K562 (cell line): ENCODE measurements around the gene TRIM44. TPM values are rescaled to one million over a fixed set of nuclear protein-coding genes. Genes with fewer than 3 reads are reported as not detected.

ENCODE experiments used
- ATAC-seq: fragments of 200-7000 bp; cut with Tn5 transposase; 3 replicates; pipeline ENCODE4 v1.9.1; 2020; ENCODE audit warnings: moderate library complexity
- BruUV-seq: library from RNA; stranded (reverse); fragments of 400-500 nt; replicated peaks from 2 replicates; lab custom pipeline; 2021; lab: Mats Ljungman, UMichigan
- CTCF ChIA-PET: fragments of 300-600 bp; formaldehyde crosslinking; extraction: SDS; loops from one replicate; lab custom pipeline; 2021; ENCODE audit warnings: low intra/inter-chr PET ratio; lab: Yijun Ruan, JAX
- POLR2A ChIA-PET: fragments of 300-600, 350-650 bp; sonication (Branson Sonifier 250); formaldehyde crosslinking; extraction: SDS; loops from one replicate; lab custom pipeline; 2021; ENCODE audit warnings: antibody characterized with exemption, inconsistent platforms; lab: Yijun Ruan, JAX
- DNase-seq, 4 experiments: peaks; one replicate each; pipeline versions ENCODE4 v3.0.0 to v3.0.0-alpha.2; 2011 to 2018; ENCODE audit warnings: low spot score in 3 of 4, mixed read lengths in 3 of 4; ENCODE audit errors: extremely low read depth in 1 of 4
- FAIRE-seq: peaks from 2 replicates; lab custom pipeline; 2011; peaks lifted over from hg19 to GRCh38; lab: Jason Lieb, UNC
- H2AFZ ChIP-seq: 2 replicates; pipeline ENCODE4 v1.6.0; 2011; ENCODE audit warnings: low read depth, low read length, control low read depth, inconsistent platforms
- H3K27ac ChIP-seq: fragments of 200-600 bp; 3 replicates; pipeline ENCODE4 v1.8.0; 2011; ENCODE audit warnings: low read depth, mild to moderate bottlenecking, control low read depth, inconsistent platforms, low read length, moderate library complexity, mixed read lengths; ENCODE audit errors: extremely low read depth
- H3K27me3 ChIP-seq, 2 experiments: fragments of 300-600 bp in 1 of 2; 2 replicates in 1 of 2; 3 replicates in 1 of 2; pipeline versions ENCODE4 v1.6.0 to v1.8.0; 2011; ENCODE audit warnings: inconsistent platforms in 2 of 2, low read length in 2 of 2, mild to moderate bottlenecking in 1 of 2, mixed read lengths in 1 of 2, moderate library complexity in 1 of 2; ENCODE audit not compliant: control insufficient read depth in 2 of 2, insufficient read depth in 2 of 2
- H3K36me3 ChIP-seq: fragments of 300-600 bp; 3 replicates; pipeline ENCODE4 v1.8.0; 2011; ENCODE audit warnings: mild to moderate bottlenecking, low read length, inconsistent platforms; ENCODE audit not compliant: control insufficient read depth, insufficient read depth
- H3K4me1 ChIP-seq, 2 experiments: fragments of 200-600 bp in 1 of 2; replicated peaks in 1 of 2; 2 replicates in 1 of 2; 3 replicates in 1 of 2; pipeline versions ENCODE4 v1.5.1 to v1.8.0; 2011; ENCODE audit warnings: inconsistent platforms in 2 of 2, low read length in 2 of 2, mild to moderate bottlenecking in 1 of 2, mixed read lengths in 1 of 2, moderate library complexity in 1 of 2; ENCODE audit not compliant: control insufficient read depth in 2 of 2, insufficient read depth in 2 of 2
- H3K4me2 ChIP-seq: 2 replicates; pipeline ENCODE4 v1.6.1; 2011; ENCODE audit warnings: low read length, control low read depth, inconsistent platforms, mixed read lengths; ENCODE audit not compliant: insufficient read depth
- H3K4me3 ChIP-seq: fragments of 200-600 bp; sonication (generic), shearing (Covaris generic); 2 replicates; pipeline ENCODE4 v1.5.1; 2016; ENCODE audit warnings: control low read depth, inconsistent platforms
- H3K79me2 ChIP-seq: fragments of 200-600 bp; 3 replicates; pipeline ENCODE4 v1.8.0; 2011; ENCODE audit warnings: low read length, inconsistent platforms; ENCODE audit not compliant: control insufficient read depth, insufficient read depth
- H3K9ac ChIP-seq, 2 experiments: 2 replicates each; pipeline versions ENCODE4 v1.6.0 to v1.6.1; 2011; ENCODE audit warnings: low read depth in 2 of 2, low read length in 2 of 2, control low read depth in 1 of 2, inconsistent platforms in 1 of 2, mild to moderate bottlenecking in 1 of 2, mixed read lengths in 1 of 2; ENCODE audit not compliant: insufficient read depth in 1 of 2
- H3K9me1 ChIP-seq: one replicate; pipeline ENCODE4 v1.6.0; 2011; ENCODE audit warnings: inconsistent platforms, mild to moderate bottlenecking, low read length, moderate library complexity; ENCODE audit not compliant: control insufficient read depth, insufficient read depth
- H3K9me3 ChIP-seq: replicated peaks from 2 replicates; pipeline ENCODE4 v1.5.1; 2011; ENCODE audit warnings: low read depth, low read length, inconsistent platforms; ENCODE audit not compliant: control insufficient read depth, insufficient read depth
- H4K20me1 ChIP-seq: replicated peaks from 2 replicates; pipeline ENCODE4 v1.6.1; 2011; ENCODE audit warnings: low read length, inconsistent platforms, mixed read lengths; ENCODE audit not compliant: control insufficient read depth, insufficient read depth
- ATF6 ChIP-seq: sonication (generic); formaldehyde crosslinking; IDR thresholded peaks from 2 replicates; pipeline ENCODE4 v1.4.0; 2020; ENCODE audit warnings: mild to moderate bottlenecking, missing genetic modification reagents
- DNMT1 ChIP-seq: fragments of 450-650 bp; IDR thresholded peaks from 2 replicates; pipeline ENCODE4 v1.6.1; 2016; ENCODE audit warnings: antibody characterized with exemption, mild to moderate bottlenecking
- MCM2 ChIP-seq: fragments of 450-650 bp; IDR thresholded peaks from 2 replicates; pipeline ENCODE4 v1.6.1; 2017; ENCODE audit warnings: low read depth, mild to moderate bottlenecking
- PHF21A ChIP-seq: fragments of 450-650 bp; IDR thresholded peaks from 2 replicates; pipeline ENCODE4 v1.6.1; 2017; ENCODE audit warnings: low read depth, borderline replicate concordance
- PTTG1 ChIP-seq: fragments of 450-650 bp; IDR thresholded peaks from 2 replicates; pipeline ENCODE4 v1.6.1; 2016; ENCODE audit warnings: low read depth, mild to moderate bottlenecking, missing genetic modification characterization, missing compliant biosample characterization
- RCOR1 ChIP-seq, 2 experiments: IDR thresholded peaks; 2 replicates each; pipeline ENCODE4 v1.6.1; 2012; ENCODE audit warnings: low read depth in 2 of 2, low read length in 2 of 2, borderline replicate concordance in 1 of 2, improper control_type of control experiment in 1 of 2
- THAP12 ChIP-seq: fragments of 250-450 bp; sonication (Bioruptor Pico); IDR thresholded peaks from 2 replicates; pipeline ENCODE4 v1.9.0; 2021; ENCODE audit warnings: mild to moderate bottlenecking, inconsistent platforms
- ZBTB2 ChIP-seq: fragments of 450-650 bp; IDR thresholded peaks from 2 replicates; pipeline ENCODE4 v1.6.1; 2016; ENCODE audit warnings: antibody characterized with exemption
- WGBS: fragments of 100-300 bp; shearing (Covaris generic); methylation state at CpG from one replicate; pipeline ENCODE4 v1.1.6; 2016; ENCODE audit warnings: low coverage, mixed read lengths; ENCODE audit not compliant: insufficient coverage; ENCODE audit errors: missing lambda C conversion rate; 5-methylcytosine and 5-hydroxymethylcytosine counted together
- in situ Hi-C: fragments of 300-500 bp; cut with MboI; formaldehyde crosslinking; loops from 4 replicates; pipeline ENCODE4 v1.15.0; 2018; ENCODE audit warnings: inconsistent platforms, mixed read lengths
- intact Hi-C: fragments of 100-400 bp; cut with micrococcal nuclease; formaldehyde crosslinking; loops from 2 replicates; pipeline ENCODE4 v1.14.2; 2022
- polyA plus RNA-seq, 8 experiments: library from polyadenylated mRNA; depleted of rRNA in 4 of 8; stranded (reverse) in 5 of 8; unstranded in 3 of 8; fragments of >200 nt; fragmentation: Nextera tagmentation in 2 of 8; fragmentation: Illumina TruSeq in 1 of 8; extraction: Ambion mirVana in 2 of 8; extraction: Trizol in 1 of 8; gene quantifications; 2 replicates each; pipeline versions ENCODE4 v1.2.1 to v1.2.3, GENCODE V29; 2011 to 2014; ENCODE audit warnings: inconsistent platforms in 1 of 8, missing spikeins in 1 of 8
- total RNA-seq, 7 experiments: library from RNA; depleted of rRNA in 6 of 7; stranded (reverse); fragments of >200 nt in 6 of 7; fragmentation: Illumina TruSeq in 2 of 7; extraction: Trizol in 2 of 7; gene quantifications; 2 replicates each; pipeline versions ENCODE4 v1.2.1 to v1.2.3, GENCODE V29; 2011 to 2021; ENCODE audit warnings: low replicate concordance in 1 of 7

The TRIM44 gene
- total and polyA plus RNA-seq, 9 of the 15 experiments (the other 6 are each of a cell fraction or from before 2014, with no cell fraction given), result 8.3 to 105 (median 37.2) TPM

DNA sequence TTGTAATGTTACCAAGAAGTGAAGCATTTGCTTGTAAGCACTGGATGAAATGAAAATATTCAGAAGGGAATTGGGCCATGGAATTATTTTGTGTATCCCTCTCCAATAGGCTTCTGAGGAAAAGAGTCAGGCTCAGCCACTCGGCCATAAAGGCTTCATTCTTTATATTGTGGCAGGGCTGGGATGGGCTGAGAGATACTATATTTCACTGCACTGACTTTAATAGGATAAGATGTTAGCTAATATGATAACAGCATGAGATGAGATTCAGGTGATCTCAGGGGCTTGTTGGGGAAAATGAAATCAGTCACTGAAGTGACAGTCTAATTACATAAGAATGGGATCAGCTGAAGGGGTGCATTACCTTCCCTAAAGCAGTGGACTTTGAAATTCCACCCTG lies 7.3 kb upstream of the TRIM44 start:
- Histone ChIP-seq H3K79me2 (no peaks in the 10 kb centered on the region), H3K4me3 (no peak overlapping the region), H3K9ac (no peak overlapping the region), H3K9me1 (no peaks in the 10 kb centered on the region), H3K36me3 (no peaks in the 10 kb centered on the region), H3K27me3 (peaks cover 13 to 14% of the 10 kb centered on the region in 2 experiments), H4K20me1 (no peaks in the 10 kb centered on the region), H3K4me1 (no peaks in the 10 kb centered on the region), H3K4me2 (no peak overlapping the region), H2AFZ (no peak overlapping the region), H3K9me3 (no peaks in the 10 kb centered on the region), H3K27ac (no peak overlapping the region)
- ATAC-seq (no peak), DNase-seq (no peak), FAIRE-seq (no peak)
- 0% methylated on average over 1 of the region's 1 CpG for WGBS
- TF ChIP-seq THAP12 (CRISPR knock-in tag), result no peak
- TF ChIP-seq PHF21A, result no peak
- no peak for TF ChIP-seq ZBTB2
- TF ChIP-seq DNMT1, result no peak
- TF ChIP-seq ATF6 (CRISPR knock-in tag), result no peak
- TF ChIP-seq PTTG1, result no peak
- no peak for TF ChIP-seq MCM2
- no peak for TF ChIP-seq RCOR1 (IDR thresholded peaks at IDR 0.05; ENCODE audit: borderline replicate concordance in 1 of 2, low read depth in 2 of 2, low read length in 2 of 2)
- in situ Hi-C loops (no loop called here), intact Hi-C loops (no loop called here)
- CTCF ChIA-PET, result no interaction called here
- no TSS peak for BruUV-seq
- POLR2A ChIA-PET, result interaction anchor here (0.6 to 1.1 kb wide), 2 partner anchors 9 to 233 kb away, joined by 3 read pairs; no protein-coding TSS in a partner anchor
